ENCODE data around the gene RALGAPA1. TPM values are rescaled to one million over a fixed set of nuclear protein-coding genes. Genes with fewer than 3 reads are reported as not detected.

Gene RALGAPA1
- total and polyA plus RNA-seq, 2 of the 13 experiments (the other 11 are each of a cell fraction or from before 2014, with no cell fraction given) = 65.0 to 89.2 TPM

GRCh38 chr14:35534208-35534872 is 274.8 kb downstream of the RALGAPA1 start (continued):
- TF ChIP-seq CTCF (CRISPR knock-in tag; IDR thresholded peaks at IDR 0.05) = peak; percentile 43
- no peak for TF ChIP-seq SATB2 (CRISPR knock-in tag; IDR thresholded peaks at IDR 0.05)
- no peak for TF ChIP-seq TAF15 (IDR thresholded peaks at IDR 0.05; ENCODE audit: low read depth, low read length, poor library complexity, severe bottlenecking)
- TF ChIP-seq ZFP37 (CRISPR knock-in tag; IDR thresholded peaks at IDR 0.05; ENCODE audit: borderline replicate concordance) = no peak
- 0 out of 2 replicates have a peak, but pooled peaks have one; percentile 53 for TF ChIP-seq ZBTB42 (CRISPR knock-in tag; IDR thresholded peaks at IDR 0.05)
- TF ChIP-seq FOXO4 (CRISPR knock-in tag; conservative IDR thresholded peaks at IDR 0.05) = 0 out of 2 replicates have a peak, but pooled peaks have one; percentile 65
- no peak; the same call in 1 of the 2 replicates for TF ChIP-seq BATF2 (CRISPR knock-in tag; IDR thresholded peaks at IDR 0.05)
- no peak for TF ChIP-seq MNT (IDR thresholded peaks at IDR 0.05)
- 0 out of 2 replicates have a peak, but pooled peaks have one; percentile 3 for TF ChIP-seq MYC (CRISPR knock-in tag; IDR thresholded peaks at IDR 0.05; ENCODE audit: borderline replicate concordance)
- TF ChIP-seq TFE3 (CRISPR knock-in tag; IDR thresholded peaks at IDR 0.05) = no peak
- TF ChIP-seq SRF (IDR thresholded peaks at IDR 0.05; ENCODE audit: low read depth, low read length) = no peak
- no peak for TF ChIP-seq POLR2G (IDR thresholded peaks at IDR 0.05; ENCODE audit: low read depth, low read length)
- 0 out of 2 replicates have a peak, but pooled peaks have one; percentile 64 for TF ChIP-seq ZNF343 (CRISPR knock-in tag; IDR thresholded peaks at IDR 0.05)
- no peak for TF ChIP-seq ZNF605 (CRISPR knock-in tag; IDR thresholded peaks at IDR 0.05)
- peak; percentile 4; the same call in 1 of the 2 replicates for TF ChIP-seq ZSCAN21 (CRISPR knock-in tag; IDR thresholded peaks at IDR 0.05; ENCODE audit: borderline replicate concordance)
- TF ChIP-seq CHD2 (IDR thresholded peaks at IDR 0.05; ENCODE audit: low read depth, low read length) = no peak
- TF ChIP-seq CREBL2 (CRISPR knock-in tag; IDR thresholded peaks at IDR 0.05; ENCODE audit: borderline replicate concordance) = 0 out of 2 replicates have a peak, but pooled peaks have one; percentile 30
- TF ChIP-seq ZNF431 (CRISPR knock-in tag; IDR thresholded peaks at IDR 0.05; ENCODE audit: borderline replicate concordance, low read depth) = peak; percentile 3; the same call in 1 of the 2 replicates
- TF ChIP-seq ZFP90 (CRISPR knock-in tag; IDR thresholded peaks at IDR 0.05; ENCODE audit: borderline replicate concordance) = peak; percentile 68; the same call in 1 of the 2 replicates
- peak; percentile 3; the same call in 1 of the 2 replicates for TF ChIP-seq ZNF761 (CRISPR knock-in tag; conservative IDR thresholded peaks at IDR 0.05)
- 0 out of 2 replicates have a peak, but pooled peaks have one; percentile 84 for TF ChIP-seq ATF5 (CRISPR knock-in tag; IDR thresholded peaks at IDR 0.05; ENCODE audit: low read depth)
